ENCODE results near the gene LCE1F.

LCE1F gene

DNA sequence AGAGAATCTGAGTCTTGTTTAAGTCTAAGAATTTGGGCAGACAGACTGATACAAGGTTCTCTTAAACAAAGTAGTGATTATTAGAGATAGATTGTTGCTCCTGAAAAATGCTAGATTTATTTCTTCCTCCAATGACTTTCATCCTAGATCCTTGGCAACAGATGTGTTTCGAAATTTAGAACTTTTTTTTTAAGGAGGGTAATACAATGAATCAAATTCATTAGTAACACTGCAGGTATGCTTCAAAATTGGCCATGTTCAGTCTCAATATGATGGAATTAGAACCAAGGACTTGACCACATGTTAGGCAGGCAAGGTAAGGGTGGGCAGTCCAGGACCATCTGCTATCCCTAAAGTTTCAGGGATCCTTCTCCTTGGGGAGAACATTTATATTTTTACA is 4.5 kb upstream of the LCE1F start:
- FAIRE-seq (no peak), DNase-seq (ENCODE audit: low spot score) (no peak)

DNA sequence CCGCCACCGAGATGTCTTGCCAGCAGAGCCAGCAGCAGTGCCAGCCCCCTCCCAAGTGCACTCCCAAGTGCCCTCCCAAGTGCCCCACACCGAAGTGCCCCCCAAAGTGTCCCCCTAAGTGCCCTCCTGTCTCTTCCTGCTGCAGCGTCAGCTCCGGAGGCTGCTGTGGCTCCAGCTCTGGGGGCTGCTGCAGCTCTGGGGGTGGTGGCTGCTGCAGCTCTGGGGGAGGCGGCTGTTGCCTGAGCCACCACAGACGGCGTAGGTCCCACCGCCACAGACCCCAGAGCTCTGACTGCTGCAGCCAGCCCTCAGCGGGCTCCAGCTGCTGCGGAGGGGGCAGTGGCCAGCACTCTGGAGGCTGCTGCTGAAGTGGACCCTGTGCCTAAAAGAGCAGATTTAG is 1.4 kb downstream of the LCE1F start:
- DNase-seq (ENCODE audit: low spot score) = no peak

DNA sequence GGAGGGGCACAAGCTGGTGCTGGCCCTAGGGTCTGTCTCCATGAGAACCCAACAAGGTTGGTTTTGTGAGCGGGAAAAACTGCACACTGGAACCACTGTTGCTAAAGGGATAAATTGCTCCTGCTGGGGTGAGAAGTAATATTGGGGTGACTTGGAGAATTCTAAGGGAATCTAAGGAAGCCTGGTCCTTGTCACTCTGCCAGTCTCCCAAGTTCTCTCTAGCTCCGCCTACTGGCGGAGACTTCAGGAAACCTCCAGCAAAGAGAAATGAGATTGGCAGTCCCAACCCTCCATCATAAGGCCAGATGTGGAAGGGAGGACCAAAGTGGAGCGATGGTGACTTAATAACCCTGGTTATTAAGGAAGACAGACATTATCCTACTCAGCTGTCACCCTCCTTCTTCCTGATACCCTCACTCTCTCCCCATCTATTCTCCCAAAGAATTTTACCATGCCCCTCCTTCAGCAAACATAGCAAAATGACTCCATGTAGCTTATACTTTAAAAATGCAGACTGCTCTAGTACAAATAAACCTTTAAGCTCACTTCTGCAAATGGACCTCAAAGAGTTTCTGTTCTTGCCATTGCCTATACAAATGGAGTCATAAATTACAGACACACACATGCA is 2.7 kb downstream of the LCE1F start:
- DNase-seq (ENCODE audit: low spot score) = no peak
- no peak for FAIRE-seq

More for the DNA sequence above, 1.4 kb downstream of the LCE1F start:
- no peak for FAIRE-seq

DNA sequence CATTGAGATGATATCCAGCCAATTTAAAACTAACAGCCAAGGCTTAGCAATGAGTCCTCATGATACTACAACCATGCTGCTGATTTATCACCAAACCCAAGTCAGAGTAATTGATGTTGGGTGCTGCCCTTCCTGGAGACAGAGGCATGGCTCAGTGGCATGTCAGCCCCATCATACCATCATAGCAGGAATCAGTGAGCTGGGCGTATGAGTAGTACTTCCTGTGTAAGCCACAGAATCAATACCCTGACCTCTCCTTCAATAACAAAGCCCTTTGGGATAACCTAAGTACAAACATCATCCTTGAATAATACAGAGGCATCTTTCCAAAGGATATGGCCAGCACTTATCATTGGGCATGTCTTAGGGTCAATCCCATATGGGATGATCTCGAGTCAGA is 8.2 kb downstream of the LCE1F start:
- peak; percentile 37 for FAIRE-seq

DNA sequence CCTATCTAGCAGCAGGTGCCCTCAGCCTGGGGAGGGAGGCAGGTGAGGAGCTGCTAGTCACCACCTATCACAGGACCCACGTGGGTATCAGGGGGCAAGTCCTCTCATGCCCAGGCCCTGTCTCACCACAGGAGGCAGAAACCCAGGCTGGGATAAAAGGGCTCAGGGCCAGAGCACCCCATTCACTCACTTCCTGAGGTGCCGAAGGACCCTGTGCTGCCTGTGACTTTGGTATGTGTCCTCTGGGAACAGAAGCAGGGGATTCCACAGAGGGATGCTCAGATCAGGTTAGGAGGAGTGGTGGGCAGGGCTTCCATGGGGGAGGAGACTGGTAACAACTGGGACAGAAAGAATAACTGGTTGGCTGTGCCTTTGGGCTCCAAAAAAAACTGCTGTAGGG is 11.1 kb downstream of the LCE1F start, which contains the start of gene LCE1E:
LCE1E (plus strand) TSS at position 181 of the 400 bp plus-strand sequence. CDS start 1,043 bp downstream, outside the sequence.
- no peak for DNase-seq (ENCODE audit: low spot score)
- FAIRE-seq = no peak

More for the DNA sequence above, 8.2 kb downstream of the LCE1F start:
- DNase-seq (ENCODE audit: low spot score) = no peak

DNA sequence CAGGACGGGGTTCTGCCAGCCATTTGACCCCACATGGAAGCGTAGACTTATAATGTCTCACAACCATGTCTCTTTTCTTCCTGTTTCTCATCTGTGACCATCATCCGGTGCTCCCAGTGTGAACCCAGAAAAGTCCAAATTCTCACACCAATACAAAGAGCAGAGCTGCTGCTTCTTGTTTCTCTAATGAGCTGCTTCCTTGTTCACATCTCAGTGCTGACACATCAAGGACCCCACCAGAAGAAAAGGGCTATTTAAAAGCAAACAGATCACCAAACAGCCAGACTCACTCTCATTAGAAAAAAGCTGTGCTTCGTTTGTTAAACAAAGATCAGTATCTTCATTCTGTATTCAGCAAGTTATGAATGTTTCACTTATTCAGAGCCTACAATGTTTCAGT is 20.7 kb downstream of the LCE1F start:
- no peak for FAIRE-seq
- DNase-seq (ENCODE audit: low spot score) = no peak

DNA sequence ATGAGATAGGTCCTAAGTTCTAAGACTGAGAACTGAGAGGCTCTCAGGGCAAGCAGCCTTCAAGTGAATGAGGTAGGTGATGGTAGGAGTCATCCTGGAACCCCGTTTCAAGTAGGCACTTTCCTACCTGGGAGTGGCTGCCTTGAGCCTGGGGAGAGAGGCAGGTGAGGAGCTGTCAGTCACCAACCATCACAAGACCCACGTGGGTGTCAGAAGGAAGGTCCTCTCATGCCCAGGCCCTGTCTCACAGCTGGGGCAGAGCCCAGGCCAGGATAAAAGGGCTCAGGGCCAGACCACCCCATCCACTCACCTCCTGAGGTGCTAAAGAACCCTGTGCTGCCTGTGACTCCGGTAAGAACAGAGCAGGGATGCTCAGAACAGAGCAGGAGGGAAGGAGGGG is 21.5 kb downstream of the LCE1F start, which contains the start of gene LCE1D:
LCE1D (plus strand) TSS at position 301 of the 400 bp plus-strand sequence. CDS start 1,074 bp downstream, outside the sequence.
- FAIRE-seq = no peak
- DNase-seq (ENCODE audit: low spot score) = no peak

DNA sequence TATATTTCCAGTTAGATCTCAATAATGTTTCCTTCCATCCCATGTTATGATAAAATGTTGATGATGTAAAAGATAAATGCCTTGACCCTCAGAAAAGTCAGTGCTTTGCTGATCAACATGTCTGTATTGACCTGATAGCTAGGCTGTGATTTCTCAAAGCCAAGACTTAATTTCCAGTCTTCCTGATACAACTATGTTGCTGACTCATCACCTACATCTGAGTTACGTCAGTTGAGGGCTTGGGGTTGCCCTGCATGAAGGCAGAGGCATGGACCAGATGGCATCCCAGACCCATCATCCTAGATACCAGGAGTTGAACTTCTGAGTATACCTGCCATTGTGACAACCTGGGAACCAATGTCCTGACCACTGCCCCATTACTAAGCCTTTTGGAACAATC is 26.4 kb downstream of the LCE1F start:
- FAIRE-seq (no peak), DNase-seq (ENCODE audit: low spot score) (no peak)

DNA sequence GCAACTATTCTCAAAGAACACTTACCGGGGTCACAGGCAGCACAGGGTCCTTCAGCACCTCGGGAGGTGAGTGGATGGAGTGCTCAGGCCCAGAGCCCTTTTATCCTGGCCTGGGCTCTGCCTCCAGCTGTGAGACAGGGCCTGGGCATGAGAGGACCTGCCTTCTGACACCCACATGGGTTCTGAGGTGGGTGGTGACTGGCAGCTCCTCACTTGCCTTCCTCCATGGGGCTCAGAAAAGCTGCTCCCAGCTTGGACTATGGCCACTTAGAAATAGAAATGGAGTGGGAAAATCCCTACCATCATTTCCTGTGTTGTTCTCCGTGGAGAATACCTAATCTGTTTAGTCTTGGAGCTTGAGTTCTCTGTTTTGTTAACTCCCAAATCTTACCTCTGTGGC is 31.6 kb downstream of the LCE1F start, which contains the start of gene LCE1C:
LCE1C (minus strand) TSS at position 76 of the 400 bp plus-strand sequence. CDS start 1,173 bp downstream, outside the sequence.
- no peak for DNase-seq (ENCODE audit: low spot score)

DNA sequence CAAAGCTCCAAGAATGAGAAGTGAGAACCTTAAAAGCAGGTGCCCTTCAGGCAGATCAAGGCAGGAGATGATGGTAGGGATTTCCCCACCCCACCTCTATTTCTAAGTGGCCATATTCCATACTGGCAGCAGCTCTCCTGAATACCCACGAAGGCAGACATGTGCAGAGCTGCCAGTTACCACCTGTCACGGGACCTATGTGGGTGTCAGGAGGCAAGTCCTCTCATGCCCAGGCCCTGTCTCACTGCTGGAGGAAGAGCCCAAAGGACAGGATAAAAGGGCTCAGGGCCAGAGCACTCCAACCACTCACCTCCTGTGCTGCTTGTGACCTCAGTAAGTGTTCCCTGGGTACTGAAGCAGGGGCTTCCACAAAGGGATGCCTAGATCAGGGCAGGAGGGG is 36.1 kb downstream of the LCE1F start:
- no peak for FAIRE-seq

More for the DNA sequence above, 31.6 kb downstream of the LCE1F start, which contains the start of gene LCE1C:
- FAIRE-seq = no peak

DNA sequence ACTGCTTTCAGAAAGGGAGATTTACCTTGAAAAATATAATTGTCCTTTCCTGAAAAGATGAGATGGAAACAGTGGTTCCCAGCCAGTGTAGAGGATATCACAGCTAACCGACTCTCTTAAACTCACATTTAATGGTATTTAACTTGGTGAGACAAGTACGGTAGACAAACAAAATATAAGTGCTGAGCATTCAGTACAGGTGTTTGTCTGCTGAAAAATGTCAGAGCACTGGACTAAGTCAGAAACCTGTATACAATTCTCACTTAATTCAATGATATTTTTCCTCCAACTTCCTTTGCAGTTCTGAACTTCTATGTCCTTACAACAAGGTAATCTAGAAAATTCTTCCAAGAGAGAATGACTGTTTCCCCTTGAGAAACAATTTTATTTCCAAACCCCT is 36.7 kb downstream of the LCE1F start, which contains the start of gene LCE1B:
LCE1B (plus strand) TSS at position 301 of the 400 bp plus-strand sequence. CDS start 476 bp downstream, outside the sequence.
- DNase-seq (ENCODE audit: low spot score) (no peak), FAIRE-seq (no peak)

More for the DNA sequence above, 36.1 kb downstream of the LCE1F start:
- DNase-seq (ENCODE audit: low spot score) = no peak

DNA sequence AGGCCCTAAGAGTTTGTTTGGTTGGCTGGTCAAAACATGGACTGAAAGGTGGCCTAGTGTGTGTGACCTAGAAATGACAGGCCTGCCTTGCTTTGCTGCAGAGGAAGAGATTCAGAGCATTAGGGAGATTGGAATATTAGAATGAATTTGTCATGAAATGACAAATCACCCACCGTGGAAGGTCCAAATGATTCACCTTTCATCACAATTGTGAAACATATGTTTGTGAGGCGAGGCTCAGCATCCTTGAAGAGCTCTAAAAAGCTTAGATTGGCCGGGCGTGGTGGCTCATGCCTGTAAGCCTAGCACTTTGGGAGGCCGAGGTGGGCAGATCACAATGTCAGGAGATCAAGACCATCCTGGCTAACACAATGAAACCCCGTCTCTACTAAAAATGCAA is 42.4 kb downstream of the LCE1F start:
- FAIRE-seq (no peak), DNase-seq (ENCODE audit: low spot score) (no peak)

DNA sequence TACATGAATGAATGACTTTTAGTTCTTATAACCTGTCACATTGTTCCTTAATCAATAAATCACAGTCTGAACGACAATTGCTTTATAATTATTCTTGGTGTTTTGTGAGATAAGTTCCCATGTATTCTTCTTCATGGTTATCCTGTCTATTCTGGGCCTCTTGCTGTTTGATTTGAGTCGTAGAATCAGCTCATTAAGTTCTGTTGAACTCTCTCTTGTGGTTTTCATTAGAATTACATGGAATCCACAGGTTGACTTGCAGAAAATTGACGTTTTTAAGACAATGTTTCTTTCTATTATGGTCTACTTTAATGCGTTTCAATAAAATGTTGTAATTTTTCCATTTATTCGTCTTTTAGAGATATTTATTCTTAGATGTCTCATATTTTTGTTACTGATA is 48.4 kb downstream of the LCE1F start:
- DNase-seq (ENCODE audit: low spot score) = no peak
- no peak for FAIRE-seq

DNA sequence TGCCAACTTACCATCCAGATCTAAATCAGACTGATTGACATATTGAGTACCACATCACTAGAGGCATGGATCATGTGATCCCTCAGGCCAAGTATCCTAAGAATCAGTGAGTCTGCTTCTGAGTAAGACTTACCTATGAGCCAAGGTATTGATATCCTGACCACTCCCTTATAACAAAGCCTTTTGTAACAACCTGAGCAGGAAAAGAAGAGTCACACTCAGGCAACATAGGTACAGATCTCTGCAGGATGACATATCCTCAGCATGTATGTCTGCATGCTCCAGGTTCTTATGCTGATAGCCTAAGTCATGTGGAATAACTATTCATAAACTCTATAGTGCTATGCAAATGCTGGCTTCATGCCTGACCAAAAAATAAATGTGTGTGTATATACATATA is 50.0 kb downstream of the LCE1F start:
- DNase-seq (ENCODE audit: low spot score) (no peak), FAIRE-seq (no peak)
